Astrocyte (in vitro differentiated cells and primary cell): ENCODE data around the gene NPTX1.

Source experiments
- EZH2 ChIP-seq: IDR thresholded peaks from 2 replicates; pipeline ENCODE4 v1.6.1; 2012; ENCODE audit warnings: mild to moderate bottlenecking, low read length, inconsistent platforms; ENCODE audit not compliant: insufficient read depth
- TF ChIP-seq, protein P1 (sequence below): IDR thresholded peaks from 2 replicates; pipeline ENCODE4 v1.5.1; 2011; ENCODE audit warnings: low read depth, mild to moderate bottlenecking, inconsistent platforms, low read length, moderate library complexity; ENCODE audit not compliant: insufficient read depth

DNA sequence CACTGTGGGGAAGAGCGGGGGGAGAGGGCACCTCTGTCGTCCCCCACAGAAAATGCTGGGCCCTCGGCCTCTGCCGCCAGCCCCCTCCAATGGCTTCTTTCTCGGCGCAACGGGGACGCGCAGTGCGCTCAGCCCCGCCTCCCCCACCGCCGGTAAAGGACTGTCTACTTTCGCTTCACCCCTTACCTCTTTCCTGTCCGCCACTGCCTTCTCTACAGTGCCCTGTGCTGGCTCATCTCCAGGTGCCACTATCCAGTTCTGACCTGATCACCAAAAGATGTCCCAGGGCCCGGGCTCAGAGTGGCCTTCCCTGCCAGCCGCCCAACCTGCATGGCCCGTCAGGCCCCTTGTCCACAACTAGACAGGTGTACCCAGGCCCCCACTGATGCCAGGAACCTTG, 54.1 kb downstream of the NPTX1 start:
- TF ChIP-seq, protein P1, sequence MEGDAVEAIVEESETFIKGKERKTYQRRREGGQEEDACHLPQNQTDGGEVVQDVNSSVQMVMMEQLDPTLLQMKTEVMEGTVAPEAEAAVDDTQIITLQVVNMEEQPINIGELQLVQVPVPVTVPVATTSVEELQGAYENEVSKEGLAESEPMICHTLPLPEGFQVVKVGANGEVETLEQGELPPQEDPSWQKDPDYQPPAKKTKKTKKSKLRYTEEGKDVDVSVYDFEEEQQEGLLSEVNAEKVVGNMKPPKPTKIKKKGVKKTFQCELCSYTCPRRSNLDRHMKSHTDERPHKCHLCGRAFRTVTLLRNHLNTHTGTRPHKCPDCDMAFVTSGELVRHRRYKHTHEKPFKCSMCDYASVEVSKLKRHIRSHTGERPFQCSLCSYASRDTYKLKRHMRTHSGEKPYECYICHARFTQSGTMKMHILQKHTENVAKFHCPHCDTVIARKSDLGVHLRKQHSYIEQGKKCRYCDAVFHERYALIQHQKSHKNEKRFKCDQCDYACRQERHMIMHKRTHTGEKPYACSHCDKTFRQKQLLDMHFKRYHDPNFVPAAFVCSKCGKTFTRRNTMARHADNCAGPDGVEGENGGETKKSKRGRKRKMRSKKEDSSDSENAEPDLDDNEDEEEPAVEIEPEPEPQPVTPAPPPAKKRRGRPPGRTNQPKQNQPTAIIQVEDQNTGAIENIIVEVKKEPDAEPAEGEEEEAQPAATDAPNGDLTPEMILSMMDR = no peak
- TF ChIP-seq EZH2 = no peak
